OCI-LY3 (cell line): ENCODE results near the gene TRAPPC12.

ENCODE experiments used
- H2AFZ ChIP-seq: fragments of 200-600, 300-600 bp; shearing (Covaris generic); 2 replicates; pipeline ENCODE4 v1.6.0; 2014; ENCODE audit warnings: antibody characterized with exemption, low read depth, low read length
- H3K27ac ChIP-seq: fragments of 200-600, 300-600 bp; sonication (generic); 2 replicates; pipeline ENCODE4 v1.5.1; 2014; ENCODE audit warnings: mild to moderate bottlenecking, low read length, moderate library complexity, mixed read lengths
- H3K27me3 ChIP-seq: fragments of 200-600, 300-600 bp; sonication (generic); 2 replicates; pipeline ENCODE4 v1.6.1; 2014; ENCODE audit warnings: low read depth, low read length, mixed read lengths
- H3K36me3 ChIP-seq: fragments of 200-600, 300-600 bp; sonication (generic); replicated peaks from 2 replicates; pipeline ENCODE3; 2014; ENCODE audit warnings: low read depth, low read length, mixed read lengths
- H3K4me1 ChIP-seq: fragments of 300-600, 200-600 bp; sonication (generic); 2 replicates; pipeline ENCODE4 v1.6.1; 2014; ENCODE audit warnings: low read length, mixed read lengths
- H3K4me2 ChIP-seq: fragments of 200-600, 300-600 bp; sonication (generic); 2 replicates; pipeline ENCODE4 v1.6.1; 2014; ENCODE audit warnings: low read length, mixed read lengths
- H3K4me3 ChIP-seq: fragments of 300-600, 200-600 bp; sonication (generic); 2 replicates; pipeline ENCODE4 v1.5.1; 2014; ENCODE audit warnings: antibody characterized with exemption, mild to moderate bottlenecking, low read length, moderate library complexity
- H3K79me2 ChIP-seq: fragments of 300-600, 200-600 bp; shearing (Covaris generic); 2 replicates; pipeline ENCODE4 v1.6.1; 2014; ENCODE audit warnings: mild to moderate bottlenecking, low read length, mixed read lengths
- H3K9ac ChIP-seq: fragments of 300-600, 200-600 bp; shearing (Covaris generic); 2 replicates; pipeline ENCODE4 v1.6.0; 2014; ENCODE audit warnings: mild to moderate bottlenecking, low read length, moderate library complexity
- H3K9me3 ChIP-seq: fragments of 200-600, 300-600 bp; shearing (Covaris generic); 2 replicates; pipeline ENCODE4 v1.6.1; 2014; ENCODE audit warnings: low read length, mixed read lengths; ENCODE audit not compliant: insufficient read depth
- H4K20me1 ChIP-seq: fragments of 200-600, 300-600 bp; sonication (generic); 2 replicates; pipeline ENCODE4 v1.6.1; 2016; ENCODE audit warnings: low read length, mixed read lengths; ENCODE audit not compliant: insufficient read depth
- EZH2phosphoT487 ChIP-seq: fragments of 200-600 bp; shearing (Covaris generic); IDR thresholded peaks from 2 replicates; pipeline ENCODE4 v1.6.1; 2018; ENCODE audit warnings: antibody characterized with exemption, mixed run types, low read depth
- TF ChIP-seq, protein P1 (sequence below): fragments of 200-600, 300-600 bp; sonication (generic); IDR thresholded peaks from 2 replicates; pipeline ENCODE4 v1.5.1; 2014; ENCODE audit warnings: antibody characterized with exemption, low read length, low read depth

The TRAPPC12 gene

DNA sequence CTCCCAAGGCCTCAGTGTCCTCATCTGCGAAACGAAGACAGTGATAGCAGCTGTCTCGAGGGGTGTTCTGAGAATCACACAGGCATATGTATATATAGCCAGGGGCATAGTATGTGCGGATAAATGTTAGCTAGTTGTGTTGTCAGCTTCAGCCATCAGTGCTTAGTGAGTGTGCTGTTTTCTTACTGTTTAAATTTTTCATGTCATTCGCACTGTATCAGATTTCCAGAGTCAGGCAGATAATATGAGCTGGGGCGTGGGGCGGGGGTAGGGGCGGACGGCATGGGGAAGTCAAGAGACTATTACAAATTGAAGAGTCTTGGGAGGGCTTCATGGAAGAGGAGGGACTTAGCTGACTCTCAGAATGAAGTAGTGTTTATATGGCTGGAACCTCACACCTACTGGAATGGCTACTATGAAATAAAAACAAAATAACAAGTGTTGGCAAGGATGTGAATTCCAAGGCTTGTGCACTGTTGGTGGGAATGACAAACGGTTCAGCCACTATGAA lies 7.0 kb downstream of the TRAPPC12 start:
- Histone ChIP-seq H3K4me2 (no peak overlapping the region), H3K27me3 (no peaks in the 10 kb centered on the region), H3K36me3 (peaks cover 65% of the 10 kb centered on the region), H3K4me3 (no peak overlapping the region), H3K27ac (no peak overlapping the region), H3K9ac (no peak overlapping the region), H4K20me1 (peaks cover 11% of the 10 kb centered on the region; the same call in 1 of the 2 replicates), H2AFZ (no peak overlapping the region), H3K79me2 (peaks cover 81% of the 10 kb centered on the region), H3K9me3 (no peaks in the 10 kb centered on the region), H3K4me1 (no peaks in the 10 kb centered on the region)
- TF ChIP-seq, protein P1, sequence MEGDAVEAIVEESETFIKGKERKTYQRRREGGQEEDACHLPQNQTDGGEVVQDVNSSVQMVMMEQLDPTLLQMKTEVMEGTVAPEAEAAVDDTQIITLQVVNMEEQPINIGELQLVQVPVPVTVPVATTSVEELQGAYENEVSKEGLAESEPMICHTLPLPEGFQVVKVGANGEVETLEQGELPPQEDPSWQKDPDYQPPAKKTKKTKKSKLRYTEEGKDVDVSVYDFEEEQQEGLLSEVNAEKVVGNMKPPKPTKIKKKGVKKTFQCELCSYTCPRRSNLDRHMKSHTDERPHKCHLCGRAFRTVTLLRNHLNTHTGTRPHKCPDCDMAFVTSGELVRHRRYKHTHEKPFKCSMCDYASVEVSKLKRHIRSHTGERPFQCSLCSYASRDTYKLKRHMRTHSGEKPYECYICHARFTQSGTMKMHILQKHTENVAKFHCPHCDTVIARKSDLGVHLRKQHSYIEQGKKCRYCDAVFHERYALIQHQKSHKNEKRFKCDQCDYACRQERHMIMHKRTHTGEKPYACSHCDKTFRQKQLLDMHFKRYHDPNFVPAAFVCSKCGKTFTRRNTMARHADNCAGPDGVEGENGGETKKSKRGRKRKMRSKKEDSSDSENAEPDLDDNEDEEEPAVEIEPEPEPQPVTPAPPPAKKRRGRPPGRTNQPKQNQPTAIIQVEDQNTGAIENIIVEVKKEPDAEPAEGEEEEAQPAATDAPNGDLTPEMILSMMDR: no peak
- no peak for TF ChIP-seq EZH2phosphoT487

DNA sequence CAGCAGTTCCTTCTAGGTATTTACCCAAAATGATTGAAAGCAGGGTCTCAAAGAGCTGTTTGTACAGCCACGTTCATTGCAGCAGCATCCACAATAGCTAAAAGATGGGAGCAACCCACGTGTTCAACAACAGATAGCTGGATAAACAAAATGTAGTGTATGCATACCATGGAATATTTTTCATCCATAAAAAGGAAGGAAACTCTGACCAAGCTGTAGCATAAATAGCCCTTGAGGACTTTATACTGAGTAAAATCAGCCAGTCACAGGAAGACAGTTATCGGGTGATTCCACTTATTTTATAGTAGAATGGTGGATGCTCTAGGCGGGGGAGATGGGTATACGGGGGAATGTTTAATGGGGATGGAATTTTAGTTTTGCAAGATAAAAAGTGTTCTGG lies 7.5 kb downstream of the TRAPPC12 start:
- H3K79me2 ChIP-seq: peaks cover 81% of the 10 kb centered on the region
- H3K4me2 ChIP-seq: no peak overlapping the region
- no peak overlapping the region for H3K9ac ChIP-seq
- H2AFZ ChIP-seq: no peak overlapping the region
- no peak overlapping the region for H3K4me3 ChIP-seq
- no peak for TF ChIP-seq EZH2phosphoT487
- TF ChIP-seq, protein P1: no peak
- no peaks in the 10 kb centered on the region for H3K27me3 ChIP-seq
- H3K9me3 ChIP-seq: no peaks in the 10 kb centered on the region
- H3K27ac ChIP-seq: no peak overlapping the region
- H3K4me1 ChIP-seq: no peaks in the 10 kb centered on the region
- peaks cover 11% of the 10 kb centered on the region; the same call in 1 of the 2 replicates for H4K20me1 ChIP-seq
- peaks cover 66% of the 10 kb centered on the region for H3K36me3 ChIP-seq

- Histone ChIP-seq H3K79me2 (peaks cover 81% of the 10 kb centered on the region), H4K20me1 (peaks cover 11% of the 10 kb centered on the region; the same call in 1 of the 2 replicates), H3K9ac (no peak overlapping the region), H3K36me3 (peaks cover 69% of the 10 kb centered on the region), H3K27ac (no peak overlapping the region), H3K4me1 (no peaks in the 10 kb centered on the region), H3K27me3 (no peaks in the 10 kb centered on the region), H2AFZ (no peak overlapping the region), H3K4me3 (no peak overlapping the region), H3K4me2 (no peak overlapping the region), H3K9me3 (no peaks in the 10 kb centered on the region)
- TF ChIP-seq, protein P1: no peak
- no peak for TF ChIP-seq EZH2phosphoT487
These were observed 8.3 kb downstream of the TRAPPC12 start for GRCh38 chr2:3387644-3388411.

DNA sequence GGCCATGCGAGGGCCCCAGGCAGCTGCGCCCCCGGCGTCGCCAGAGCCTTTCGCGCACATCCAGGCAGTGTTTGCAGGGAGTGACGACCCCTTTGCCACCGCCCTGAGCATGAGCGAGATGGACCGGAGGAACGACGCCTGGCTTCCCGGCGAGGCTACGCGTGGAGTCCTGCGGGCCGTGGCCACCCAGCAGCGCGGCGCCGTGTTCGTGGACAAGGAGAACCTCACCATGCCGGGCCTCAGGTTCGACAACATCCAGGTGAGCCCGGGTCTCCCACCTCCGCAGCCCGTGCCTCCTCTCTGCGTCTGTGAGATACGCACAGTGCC lies 8.9 kb downstream of the TRAPPC12 start:
- H3K79me2 ChIP-seq: peaks cover 80% of the 10 kb centered on the region

More for the DNA sequence above, 8.9 kb downstream of the TRAPPC12 start:
- no peaks in the 10 kb centered on the region for H3K4me1 ChIP-seq
- peaks cover 11% of the 10 kb centered on the region; the same call in 1 of the 2 replicates for H4K20me1 ChIP-seq
- H2AFZ ChIP-seq: no peak overlapping the region
- H3K27ac ChIP-seq: no peak overlapping the region
- TF ChIP-seq, protein P1: no peak
- TF ChIP-seq EZH2phosphoT487: no peak
- no peak overlapping the region for H3K4me3 ChIP-seq
- no peaks in the 10 kb centered on the region for H3K9me3 ChIP-seq
- peaks cover 75% of the 10 kb centered on the region for H3K36me3 ChIP-seq
- no peak overlapping the region for H3K9ac ChIP-seq
- H3K4me2 ChIP-seq: no peak overlapping the region
- H3K27me3 ChIP-seq: no peaks in the 10 kb centered on the region
